ENCODE results near the gene PANX2.

- TF ChIP-seq ATF3 (IDR thresholded peaks at IDR 0.05) (no peak), CTCF (IDR thresholded peaks at IDR 0.05; ENCODE audit: low read depth, low read length, missing input control) (peak; percentile 88), FOXA1 (IDR thresholded peaks at IDR 0.05) (no peak), MAX (IDR thresholded peaks at IDR 0.05) (no peak), HNF4G (IDR thresholded peaks at IDR 0.05) (no peak), JUND (IDR thresholded peaks at IDR 0.05) (no peak), ZBTB33 (IDR thresholded peaks at IDR 0.05) (no peak), EGR1 (IDR thresholded peaks at IDR 0.05; ENCODE audit: low read depth in 2 of 2) (no peak)
Observed at GRCh38 chr22:50148991-50149721, 21.4 kb upstream of the PANX2 start.
